ENCODE measurements around the gene SH2B3.
"Not testable (repeated sequence)": the region's sequence is repeated elsewhere in the genome, so short reads cannot be mapped to it uniquely, and the experiment has no call there.

GRCh38 chr12:111402490-111402824 lies 3.3 kb upstream of the SH2B3 start:
- TF ChIP-seq CTCF (IDR thresholded peaks at IDR 0.05; ENCODE audit: insufficient read depth, low read length, poor library complexity, severe bottlenecking); EZH2phosphoT487 (conservative IDR thresholded peaks at IDR 0.05; ENCODE audit: low read length): not testable (repeated sequence)

Data from SU-DHL-6 (cell line).